NB4 (cell line): Measurements from ENCODE around the gene CNR2.

ENCODE experiments used
- CTCF ChIP-seq: IDR thresholded peaks from one replicate; pipeline ENCODE4 v1.5.1; 2012; ENCODE audit warnings: low read depth, low read length
- MAX ChIP-seq: IDR thresholded peaks from 2 replicates; pipeline ENCODE4 v1.6.1; 2011; ENCODE audit warnings: low read depth, low read length
- MYC ChIP-seq: IDR thresholded peaks from 2 replicates; pipeline ENCODE4 v1.6.1; 2011; ENCODE audit warnings: low read depth, low read length
- POLR2A ChIP-seq: IDR thresholded peaks from 2 replicates; pipeline ENCODE4 v1.6.1; 2011; ENCODE audit warnings: mild to moderate bottlenecking; ENCODE audit not compliant: insufficient read length; ENCODE audit errors: extremely low read depth

GRCh38 chr1:23906731-23907130 lies 6.4 kb downstream of the CNR2 start:
- TF ChIP-seq CTCF (no peak), POLR2A (no peak), MAX (no peak), MYC (no peak)
